Heart left ventricle (tissue), 13 donors: ENCODE results near the gene CATSPERZ.

Experiments used
- CTCF ChIP-seq, 12 donors: fragments of 200-600 bp; sonication (generic) in 4 of 12; IDR thresholded peaks; one replicate each; pipeline versions ENCODE4 v1.5.0 to v1.8.0; 2018 to 2022; ENCODE audit warnings: antibody characterized with exemption in 12 of 12, mild to moderate bottlenecking in 5 of 12
- POLR2A ChIP-seq, 2 donors: fragments of 450-650 bp; IDR thresholded peaks; one replicate each; pipeline ENCODE4 v1.6.1; 2017; ENCODE audit warnings: antibody characterized with exemption in 2 of 2, mild to moderate bottlenecking in 2 of 2, moderate library complexity in 2 of 2
- donor health status: ischemic (EF 13 %, LVEDD 7.1; RV severe dilation, severe dysfunction).
- donor health status: DM: no; HTN: yes; CAD: no.
- donor health status: DM: no; HTN: no; CAD: no.
- donor health status: ischemic (EF 25% LVEDD 6.9; RV normal size, moderate dysfunction).
- donor health status: ischemic (EF 25% LVEDD 5.7; RV mildly dilated, moderate dysfunction).
- donor health status: ischemic (EF 35%, LVEDD 5.7; RV mildly dilated, moderate dysfunction).
- donor health status: nonischemic (EF 11% LVEDD 7.7; RV severe dilation, severe dysfunction).
- donor health status: DM: yes; HTN: yes; CAD: no.
- donor health status: PGD.
- donor health status: ischemic (EF 29% LVEDD 5.4; RV normal size, mild dysfunction).
- donor health status: nonischemic (EF 23%, LVEDD 6.1; RV moderate dilation, normal function).

- TF ChIP-seq CTCF (IDR thresholded peaks at IDR 0.05) (no peak), POLR2A (IDR thresholded peaks at IDR 0.05) (no peak)
Observed at GRCh38 chr11:64259533-64260067, 40.6 kb upstream of the CATSPERZ start.
